SHP77 treated with DMSO at 0.1 percent for 48 hours (cell line): Measurements from ENCODE around the gene ZDHHC17.
A peak's percentile ranks its signal among the peaks of the same experiment; 100 is the strongest.
"Not testable (repeated sequence)": the region's sequence is repeated elsewhere in the genome, so short reads cannot be mapped to it uniquely, and the experiment has no call there.

Source experiments
- DNase-seq: peaks from one replicate; lab custom pipeline; 2025; lab: John Stamatoyannopoulos, UW

The ZDHHC17 gene

GRCh38 chr12:76768576-76768975 is 4.7 kb downstream of the ZDHHC17 start:
- no peak for DNase-seq

DNA sequence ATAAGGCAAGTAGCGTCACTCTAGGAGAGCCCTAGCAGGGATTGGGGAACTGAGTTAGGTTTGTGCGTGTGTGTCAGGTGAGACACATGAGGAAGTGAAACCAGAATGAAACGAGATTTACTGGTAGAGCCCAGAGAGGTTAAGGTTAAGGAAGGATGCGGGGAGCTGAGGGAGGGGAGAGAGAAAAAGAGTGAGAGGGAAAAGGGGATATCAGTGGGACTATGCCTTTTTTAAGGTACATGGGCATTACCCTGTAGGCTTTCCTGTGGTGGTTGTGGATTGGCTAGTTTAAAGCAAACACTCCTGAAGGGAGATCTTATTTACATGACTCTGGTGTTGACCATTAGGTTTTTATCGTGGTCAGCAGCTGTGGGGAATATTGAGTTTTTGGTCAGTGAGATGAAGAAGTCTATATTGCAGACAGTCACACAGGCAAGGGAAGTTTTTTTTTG is 13.9 kb downstream of the ZDHHC17 start:
- no peak for DNase-seq

DNA sequence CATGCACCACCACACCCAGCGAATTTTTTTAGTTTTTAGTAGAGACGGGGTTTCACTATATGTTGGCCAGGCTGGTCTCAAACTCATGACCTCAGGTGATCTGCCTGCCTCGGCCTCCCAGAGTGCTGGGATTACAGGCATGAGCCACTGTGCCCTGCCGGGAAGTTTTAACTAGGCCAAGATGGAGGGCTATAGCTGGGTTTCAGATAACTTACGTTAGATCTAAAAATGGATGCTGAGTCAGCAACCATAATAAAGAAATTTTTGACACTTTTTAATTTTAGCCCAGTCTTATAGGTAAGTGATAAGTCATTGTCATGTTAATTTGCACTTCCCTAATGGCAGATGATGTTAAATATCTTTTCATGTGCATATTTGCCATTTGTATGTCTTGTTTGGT is 14.4 kb downstream of the ZDHHC17 start:
- DNase-seq = no peak

DNA sequence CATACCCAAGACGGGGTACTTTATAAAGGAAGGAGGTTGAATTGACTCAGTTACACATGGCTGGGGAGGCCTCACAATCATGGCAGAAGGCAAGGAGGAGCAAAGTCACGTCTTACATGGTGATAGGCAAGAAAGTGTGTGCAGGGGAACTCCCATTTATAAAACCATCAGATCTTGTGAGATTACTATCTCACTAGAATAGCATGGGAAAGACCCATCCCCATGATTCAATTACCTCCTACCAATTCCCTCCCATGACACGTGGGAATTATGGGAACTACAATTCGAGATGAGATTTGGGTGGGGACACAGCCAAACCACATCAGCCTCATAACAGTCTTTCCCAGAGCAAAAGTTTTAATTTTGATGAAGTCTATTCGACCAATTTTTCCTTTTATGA is 15.4 kb downstream of the ZDHHC17 start:
- not testable (repeated sequence) for DNase-seq

DNA sequence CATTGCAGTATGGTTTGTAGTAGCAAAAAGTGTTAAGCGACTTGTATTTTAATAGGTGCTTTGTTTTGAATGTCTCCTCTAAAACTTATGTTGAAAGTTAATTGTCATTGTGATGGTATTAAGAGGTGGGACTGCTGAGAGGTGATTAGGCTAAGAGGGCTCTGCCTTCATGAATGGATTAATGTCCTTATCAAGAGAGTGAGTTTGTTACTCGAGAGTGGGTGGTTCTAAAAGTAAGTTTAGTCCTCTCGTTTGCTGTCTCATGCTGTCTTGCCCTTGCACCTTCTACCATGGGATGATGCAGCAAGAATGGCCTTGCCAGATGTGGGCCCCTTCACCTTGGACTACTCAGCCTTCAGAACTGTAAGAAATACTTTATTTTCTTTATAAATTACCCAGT is 17.4 kb downstream of the ZDHHC17 start:
- DNase-seq = no peak

DNA sequence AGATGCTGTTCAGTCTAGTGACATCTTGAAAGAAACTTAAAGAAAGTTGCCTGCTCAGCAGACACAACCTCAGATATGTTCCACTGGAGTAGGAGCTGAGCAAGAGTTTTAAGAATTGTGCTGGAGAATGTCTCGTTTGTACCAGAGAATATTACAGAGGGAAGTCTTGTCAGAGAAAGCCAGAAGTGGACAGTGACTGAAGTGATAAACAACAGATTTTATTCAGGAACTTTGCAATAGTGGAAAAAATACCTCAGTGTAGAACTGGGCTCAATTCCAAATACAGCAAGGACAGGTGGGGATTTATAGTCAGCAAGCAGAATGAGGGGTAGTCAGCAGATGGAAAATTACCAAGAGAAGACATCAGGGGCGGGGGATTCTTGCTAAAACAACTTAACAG is 18.6 kb downstream of the ZDHHC17 start:
- DNase-seq = peak; percentile 32

DNA sequence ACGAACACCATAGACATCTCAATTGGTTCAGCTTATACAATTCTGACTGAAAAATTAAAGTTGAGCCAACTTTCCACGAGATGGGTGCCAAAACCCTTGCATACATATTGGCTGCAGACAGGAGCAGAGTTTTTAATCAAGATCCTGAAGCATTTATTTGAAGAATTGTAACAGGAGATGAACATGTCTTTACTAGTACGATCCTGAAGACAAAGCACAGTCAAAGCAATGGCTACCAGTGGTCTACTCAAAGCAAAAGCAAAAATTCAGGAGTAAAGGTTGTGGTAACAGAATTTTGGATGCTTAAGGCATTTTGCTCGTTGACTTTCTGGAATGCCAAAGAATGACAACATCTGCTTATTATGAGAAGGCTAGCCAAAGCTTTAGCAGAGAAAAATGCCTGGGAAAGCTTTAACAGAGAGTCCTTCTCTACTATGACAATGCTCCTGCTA is 20.7 kb downstream of the ZDHHC17 start:
- DNase-seq = no peak

DNA sequence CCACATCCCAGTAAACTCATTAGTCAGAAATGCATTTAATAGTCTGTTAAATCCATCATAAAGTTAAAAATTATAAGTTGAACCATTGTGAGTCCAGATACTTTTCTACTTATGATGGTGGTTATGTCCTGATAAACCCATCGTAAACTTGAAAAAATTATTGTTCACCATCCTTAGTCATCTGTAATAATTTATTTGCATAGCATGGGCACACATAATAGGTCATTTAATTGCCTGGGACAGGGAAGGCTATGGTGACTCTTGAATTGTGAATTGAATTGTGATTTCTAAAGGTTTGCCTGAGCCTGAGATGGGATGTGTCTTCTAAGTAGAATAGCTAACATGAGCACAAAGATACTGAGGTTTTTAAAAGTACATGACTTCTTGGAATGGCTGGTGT is 21.5 kb downstream of the ZDHHC17 start:
- no peak for DNase-seq

GRCh38 chr12:76786986-76787385 is 23.1 kb downstream of the ZDHHC17 start:
- DNase-seq = no peak

GRCh38 chr12:76787689-76788088 is 23.8 kb downstream of the ZDHHC17 start:
- no peak for DNase-seq

GRCh38 chr12:76789335-76790050 is 25.6 kb downstream of the ZDHHC17 start:
- DNase-seq = no peak

DNA sequence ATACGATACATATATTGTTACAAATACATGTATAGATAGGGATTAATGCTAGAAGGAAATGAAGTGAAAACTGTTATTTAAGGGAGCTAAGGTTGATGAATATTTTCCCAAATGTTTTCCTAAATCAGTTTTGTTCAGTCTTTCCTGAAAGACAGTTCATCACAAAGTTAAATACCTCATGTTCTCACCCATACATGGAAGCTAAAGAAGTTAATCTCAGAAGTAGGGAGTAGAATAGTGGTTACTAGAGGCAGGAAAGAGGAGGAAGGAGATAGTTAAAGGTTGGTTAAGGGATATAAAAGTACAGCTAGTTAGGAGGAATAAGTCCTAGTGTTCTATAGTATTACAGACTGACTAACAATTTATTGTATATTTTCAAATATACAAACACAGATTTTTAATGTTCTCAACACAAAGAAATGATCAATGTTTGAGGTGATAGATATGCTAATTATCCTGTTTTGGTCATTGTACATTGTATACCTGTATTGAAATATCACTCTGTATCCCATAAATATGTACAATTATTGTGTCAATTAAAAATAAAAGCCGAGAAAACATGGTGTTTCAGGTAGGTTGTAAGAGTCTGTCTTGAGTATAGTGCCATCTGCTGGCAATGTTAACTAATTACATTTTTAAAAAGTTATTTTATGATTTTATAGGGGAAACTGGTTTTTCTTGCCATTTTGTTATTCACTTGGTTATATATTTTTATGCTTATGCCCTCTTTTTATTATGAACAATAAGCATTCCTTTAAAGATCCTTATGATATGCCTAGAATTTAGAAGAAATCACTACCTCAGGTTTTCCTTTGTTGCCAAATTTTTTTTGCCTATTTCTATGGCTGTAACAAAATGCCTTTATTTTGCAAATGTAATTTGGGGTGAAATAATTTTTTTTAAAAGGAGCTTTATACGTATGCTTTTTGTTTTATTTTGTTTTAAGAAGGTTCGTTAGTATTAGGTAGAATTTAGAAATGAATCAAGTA is 26.9 kb downstream of the ZDHHC17 start:
- peak; percentile 1 for DNase-seq

- DNase-seq = no peak
These were observed 28.9 kb downstream of the ZDHHC17 start for GRCh38 chr12:76792828-76793227.

GRCh38 chr12:76798864-76799263 is 34.9 kb downstream of the ZDHHC17 start:
- no peak for DNase-seq

- DNase-seq = no peak
These were observed 35.4 kb downstream of the ZDHHC17 start for GRCh38 chr12:76799362-76799761.

DNA sequence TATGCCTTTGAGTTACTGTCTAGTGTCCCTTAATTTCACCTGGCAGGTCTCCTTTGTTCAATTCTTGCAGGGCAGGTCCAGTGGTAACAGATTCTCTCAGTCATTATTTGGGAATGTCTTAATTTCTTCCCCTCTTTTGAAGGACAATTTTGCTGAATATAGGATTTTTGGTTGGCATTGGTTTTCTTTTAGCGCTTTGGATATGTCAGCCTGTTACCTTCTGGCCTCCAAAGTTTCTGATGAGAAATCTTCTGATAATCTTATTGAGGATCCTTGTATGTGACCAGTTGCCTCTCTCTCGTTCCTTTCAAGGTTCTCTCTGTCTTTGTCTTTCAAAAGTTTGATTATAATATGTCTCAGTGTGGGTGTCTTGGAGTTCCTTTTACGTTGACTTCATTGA is 38.1 kb downstream of the ZDHHC17 start:
- no peak for DNase-seq

- DNase-seq = no peak
These were observed 40.6 kb downstream of the ZDHHC17 start for GRCh38 chr12:76804435-76804976.

- no peak for DNase-seq
These were observed 46.9 kb downstream of the ZDHHC17 start for GRCh38 chr12:76810671-76811419.

GRCh38 chr12:76811976-76812375 is 48.1 kb downstream of the ZDHHC17 start:
- DNase-seq = no peak

GRCh38 chr12:76813265-76813664 is 49.4 kb downstream of the ZDHHC17 start:
- DNase-seq = no peak

GRCh38 chr12:76813972-76814371 is 50.1 kb downstream of the ZDHHC17 start:
- DNase-seq = no peak
